ENCODE data around the gene MIEF1. TPM values are rescaled to one million over a fixed set of nuclear protein-coding genes. Genes with fewer than 3 reads are reported as not detected.

MIEF1 gene
- total and polyA plus RNA-seq, 2 experiments from 2014 or later, result 13.2 to 40.1 TPM

DNA sequence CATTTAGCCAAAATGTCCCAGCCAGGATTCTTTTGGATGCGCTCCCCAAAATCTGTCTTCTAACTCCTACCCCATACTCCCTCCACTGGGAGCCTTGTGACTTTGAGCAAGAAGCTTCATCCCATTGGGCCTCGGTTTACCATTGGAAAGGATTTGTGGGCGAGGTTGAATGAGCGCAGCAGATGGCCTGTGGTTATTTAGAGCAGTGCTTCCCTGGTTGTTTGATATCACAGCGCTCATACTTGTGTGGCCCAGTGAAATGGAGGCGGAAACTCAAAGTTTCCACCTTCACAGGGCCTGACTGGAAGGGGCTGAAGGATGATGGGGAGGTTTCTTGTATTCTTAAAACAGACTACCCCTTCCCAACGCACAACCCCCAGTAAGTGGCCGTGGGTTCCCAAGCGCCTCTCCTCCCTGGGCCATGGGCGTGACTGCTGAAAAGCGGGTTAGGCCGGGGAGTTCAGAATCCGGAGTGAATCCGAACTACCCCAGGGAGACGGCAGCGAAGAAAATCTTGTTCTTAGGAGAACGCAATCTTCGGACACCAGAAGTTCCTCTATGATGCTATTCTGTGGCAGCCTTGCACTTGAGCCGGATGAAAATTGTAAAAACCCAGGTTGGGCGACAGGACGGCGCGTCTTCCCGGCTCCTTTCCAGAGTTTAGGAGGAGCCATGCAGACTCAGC is 17.0 kb downstream of the MIEF1 start (continued):
- TF ChIP-seq, protein P1, sequence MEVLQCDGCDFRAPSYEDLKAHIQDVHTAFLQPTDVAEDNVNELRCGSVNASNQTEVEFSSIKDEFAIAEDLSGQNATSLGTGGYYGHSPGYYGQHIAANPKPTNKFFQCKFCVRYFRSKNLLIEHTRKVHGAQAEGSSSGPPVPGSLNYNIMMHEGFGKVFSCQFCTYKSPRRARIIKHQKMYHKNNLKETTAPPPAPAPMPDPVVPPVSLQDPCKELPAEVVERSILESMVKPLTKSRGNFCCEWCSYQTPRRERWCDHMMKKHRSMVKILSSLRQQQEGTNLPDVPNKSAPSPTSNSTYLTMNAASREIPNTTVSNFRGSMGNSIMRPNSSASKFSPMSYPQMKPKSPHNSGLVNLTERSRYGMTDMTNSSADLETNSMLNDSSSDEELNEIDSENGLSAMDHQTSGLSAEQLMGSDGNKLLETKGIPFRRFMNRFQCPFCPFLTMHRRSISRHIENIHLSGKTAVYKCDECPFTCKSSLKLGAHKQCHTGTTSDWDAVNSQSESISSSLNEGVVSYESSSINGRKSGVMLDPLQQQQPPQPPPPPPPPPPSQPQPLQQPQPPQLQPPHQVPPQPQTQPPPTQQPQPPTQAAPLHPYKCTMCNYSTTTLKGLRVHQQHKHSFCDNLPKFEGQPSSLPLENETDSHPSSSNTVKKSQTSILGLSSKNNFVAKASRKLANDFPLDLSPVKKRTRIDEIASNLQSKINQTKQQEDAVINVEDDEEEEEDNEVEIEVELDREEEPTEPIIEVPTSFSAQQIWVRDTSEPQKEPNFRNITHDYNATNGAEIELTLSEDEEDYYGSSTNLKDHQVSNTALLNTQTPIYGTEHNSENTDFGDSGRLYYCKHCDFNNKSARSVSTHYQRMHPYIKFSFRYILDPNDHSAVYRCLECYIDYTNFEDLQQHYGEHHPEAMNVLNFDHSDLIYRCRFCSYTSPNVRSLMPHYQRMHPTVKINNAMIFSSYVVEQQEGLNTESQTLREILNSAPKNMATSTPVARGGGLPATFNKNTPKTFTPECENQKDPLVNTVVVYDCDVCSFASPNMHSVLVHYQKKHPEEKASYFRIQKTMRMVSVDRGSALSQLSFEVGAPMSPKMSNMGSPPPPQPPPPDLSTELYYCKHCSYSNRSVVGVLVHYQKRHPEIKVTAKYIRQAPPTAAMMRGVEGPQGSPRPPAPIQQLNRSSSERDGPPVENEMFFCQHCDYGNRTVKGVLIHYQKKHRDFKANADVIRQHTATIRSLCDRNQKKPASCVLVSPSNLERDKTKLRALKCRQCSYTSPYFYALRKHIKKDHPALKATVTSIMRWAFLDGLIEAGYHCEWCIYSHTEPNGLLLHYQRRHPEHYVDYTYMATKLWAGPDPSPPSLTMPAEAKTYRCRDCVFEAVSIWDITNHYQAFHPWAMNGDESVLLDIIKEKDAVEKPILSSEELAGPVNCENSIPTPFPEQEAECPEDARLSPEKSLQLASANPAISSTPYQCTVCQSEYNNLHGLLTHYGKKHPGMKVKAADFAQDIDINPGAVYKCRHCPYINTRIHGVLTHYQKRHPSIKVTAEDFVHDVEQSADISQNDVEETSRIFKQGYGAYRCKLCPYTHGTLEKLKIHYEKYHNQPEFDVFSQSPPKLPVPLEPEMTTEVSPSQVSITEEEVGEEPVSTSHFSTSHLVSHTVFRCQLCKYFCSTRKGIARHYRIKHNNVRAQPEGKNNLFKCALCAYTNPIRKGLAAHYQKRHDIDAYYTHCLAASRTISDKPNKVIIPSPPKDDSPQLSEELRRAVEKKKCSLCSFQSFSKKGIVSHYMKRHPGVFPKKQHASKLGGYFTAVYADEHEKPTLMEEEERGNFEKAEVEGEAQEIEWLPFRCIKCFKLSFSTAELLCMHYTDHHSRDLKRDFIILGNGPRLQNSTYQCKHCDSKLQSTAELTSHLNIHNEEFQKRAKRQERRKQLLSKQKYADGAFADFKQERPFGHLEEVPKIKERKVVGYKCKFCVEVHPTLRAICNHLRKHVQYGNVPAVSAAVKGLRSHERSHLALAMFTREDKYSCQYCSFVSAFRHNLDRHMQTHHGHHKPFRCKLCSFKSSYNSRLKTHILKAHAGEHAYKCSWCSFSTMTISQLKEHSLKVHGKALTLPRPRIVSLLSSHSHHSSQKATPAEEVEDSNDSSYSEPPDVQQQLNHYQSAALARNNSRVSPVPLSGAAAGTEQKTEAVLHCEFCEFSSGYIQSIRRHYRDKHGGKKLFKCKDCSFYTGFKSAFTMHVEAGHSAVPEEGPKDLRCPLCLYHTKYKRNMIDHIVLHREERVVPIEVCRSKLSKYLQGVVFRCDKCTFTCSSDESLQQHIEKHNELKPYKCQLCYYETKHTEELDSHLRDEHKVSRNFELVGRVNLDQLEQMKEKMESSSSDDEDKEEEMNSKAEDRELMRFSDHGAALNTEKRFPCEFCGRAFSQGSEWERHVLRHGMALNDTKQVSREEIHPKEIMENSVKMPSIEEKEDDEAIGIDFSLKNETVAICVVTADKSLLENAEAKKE (CRISPR knock-in tag; IDR thresholded peaks at IDR 0.05), result no peak
- TF ChIP-seq NANOG (IDR thresholded peaks at IDR 0.05; ENCODE audit: borderline replicate concordance), result no peak
- no peak for TF ChIP-seq ZNF114 (CRISPR knock-in tag; IDR thresholded peaks at IDR 0.05)
- no peak for TF ChIP-seq ZNF331 (CRISPR knock-in tag; IDR thresholded peaks at IDR 0.05; ENCODE audit: low read depth)
- no peak for TF ChIP-seq POLR2AphosphoS5 (IDR thresholded peaks at IDR 0.05; ENCODE audit: low read depth)
- TF ChIP-seq EZH2 (IDR thresholded peaks at IDR 0.05; ENCODE audit: low read depth, unreplicated experiment), result no peak

DNA sequence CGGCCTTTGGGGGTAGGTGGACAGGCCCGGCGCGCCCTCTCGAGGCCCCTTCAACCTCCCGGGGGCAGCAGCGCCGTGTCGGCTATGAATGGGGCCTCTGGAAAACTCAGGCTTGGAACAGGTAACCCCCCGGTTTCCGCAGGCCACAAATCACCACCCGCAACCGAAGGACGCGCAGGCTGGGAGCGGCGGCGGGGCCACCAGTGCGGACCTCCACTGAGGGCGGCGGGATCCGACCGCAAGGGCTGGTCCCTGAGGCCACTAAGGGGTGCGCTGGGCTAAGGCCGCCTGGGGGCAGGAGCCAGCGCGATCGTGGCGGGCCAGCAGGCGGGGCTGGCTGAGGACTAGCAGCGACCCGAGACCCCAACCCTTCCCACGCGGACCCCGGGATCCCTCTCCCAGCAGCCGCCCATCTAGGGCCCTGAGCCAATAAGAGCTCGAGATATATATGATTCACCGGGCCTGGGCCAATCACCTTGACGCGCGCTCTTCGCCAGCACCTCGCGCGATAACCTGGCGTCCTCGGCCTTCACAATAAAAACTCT is 17.7 kb downstream of the MIEF1 start:
- Mint-ChIP-seq H3K36me3 (ENCODE audit: low read depth) (peaks cover 75% of the 10 kb centered on the region), H3K4me3 (peak overlapping the region; percentile 92), H3K27ac (peak overlapping the region; percentile 100), H3K27me3 (ENCODE audit: insufficient read depth, low read depth, poor library complexity) (peaks cover 53% of the 10 kb centered on the region), H3K4me1 (peaks cover 28% of the 10 kb centered on the region), H3K9me3 (peaks cover 9% of the 10 kb centered on the region; the same call in 2 of the 3 replicates)
- no peak for TF ChIP-seq ZNF114 (CRISPR knock-in tag; IDR thresholded peaks at IDR 0.05)
- TF ChIP-seq EZH2 (IDR thresholded peaks at IDR 0.05; ENCODE audit: low read depth, unreplicated experiment), result no peak
- peak; percentile 81 for TF ChIP-seq POLR2AphosphoS5 (IDR thresholded peaks at IDR 0.05; ENCODE audit: low read depth)
- TF ChIP-seq, protein P2, sequence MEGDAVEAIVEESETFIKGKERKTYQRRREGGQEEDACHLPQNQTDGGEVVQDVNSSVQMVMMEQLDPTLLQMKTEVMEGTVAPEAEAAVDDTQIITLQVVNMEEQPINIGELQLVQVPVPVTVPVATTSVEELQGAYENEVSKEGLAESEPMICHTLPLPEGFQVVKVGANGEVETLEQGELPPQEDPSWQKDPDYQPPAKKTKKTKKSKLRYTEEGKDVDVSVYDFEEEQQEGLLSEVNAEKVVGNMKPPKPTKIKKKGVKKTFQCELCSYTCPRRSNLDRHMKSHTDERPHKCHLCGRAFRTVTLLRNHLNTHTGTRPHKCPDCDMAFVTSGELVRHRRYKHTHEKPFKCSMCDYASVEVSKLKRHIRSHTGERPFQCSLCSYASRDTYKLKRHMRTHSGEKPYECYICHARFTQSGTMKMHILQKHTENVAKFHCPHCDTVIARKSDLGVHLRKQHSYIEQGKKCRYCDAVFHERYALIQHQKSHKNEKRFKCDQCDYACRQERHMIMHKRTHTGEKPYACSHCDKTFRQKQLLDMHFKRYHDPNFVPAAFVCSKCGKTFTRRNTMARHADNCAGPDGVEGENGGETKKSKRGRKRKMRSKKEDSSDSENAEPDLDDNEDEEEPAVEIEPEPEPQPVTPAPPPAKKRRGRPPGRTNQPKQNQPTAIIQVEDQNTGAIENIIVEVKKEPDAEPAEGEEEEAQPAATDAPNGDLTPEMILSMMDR (conservative IDR thresholded peaks at IDR 0.05; ENCODE audit: low read depth in 2 of 2), result peak; percentile 34 to 43
- no peak for TF ChIP-seq ZNF331 (CRISPR knock-in tag; IDR thresholded peaks at IDR 0.05; ENCODE audit: low read depth)
- no peak for TF ChIP-seq CREB1 (CRISPR knock-in tag; IDR thresholded peaks at IDR 0.05; ENCODE audit: low read depth)
- TF ChIP-seq JUNB (IDR thresholded peaks at IDR 0.05; ENCODE audit: unreplicated experiment), result no peak
- Histone ChIP-seq H3K27me3 (ENCODE audit: insufficient read depth) (peaks cover 5% of the 10 kb centered on the region; the same call in 1 of the 2 replicates), H3K79me2 (replicated peaks; ENCODE audit: insufficient read depth) (peaks cover 31% of the 10 kb centered on the region), H4K20me1 (replicated peaks; ENCODE audit: insufficient read depth) (peaks cover 60% of the 10 kb centered on the region), H3K4me1 (ENCODE audit: insufficient read depth) (peaks cover 26% of the 10 kb centered on the region), H3K36me3 (ENCODE audit: insufficient read depth) (peaks cover 41% of the 10 kb centered on the region), H3K4me3 (peak overlapping the region; percentile 97), H2AFZ (peak overlapping the region; percentile 1; the same call in 1 of the 2 replicates), H3F3A (replicated peaks; ENCODE audit: low read depth) (peaks cover 48% of the 10 kb centered on the region), H3K4me2 (peak overlapping the region; percentile 96), H3K9me2 (ENCODE audit: insufficient read depth) (no peaks in the 10 kb centered on the region), H3K27ac (ENCODE audit: low read depth) (peak overlapping the region; percentile 91)
- peak; percentile 100 for DNase-seq (ENCODE audit: low spot score)
- ATAC-seq, result peak; percentile 85

All from GM23338 (cell line).